PFSK-1 (cell line): ENCODE data around the gene CIP2A.

Experiments
- FOXP2 ChIP-seq: optimal IDR thresholded peaks from 2 replicates; pipeline ENCODE3; 2011; ENCODE audit warnings: borderline replicate concordance, control low read depth, inconsistent platforms; ENCODE audit not compliant: insufficient read depth; ENCODE audit errors: extremely low read length, extremely low read depth
- POLR2AphosphoS5 ChIP-seq: IDR thresholded peaks from 2 replicates; pipeline ENCODE4 v1.6.1; 2012; ENCODE audit warnings: low read depth, mild to moderate bottlenecking, control low read depth, low read length, moderate library complexity
- SIN3A ChIP-seq: IDR thresholded peaks from 2 replicates; pipeline ENCODE4 v1.6.1; 2012; ENCODE audit warnings: mild to moderate bottlenecking, low read length, moderate library complexity, borderline replicate concordance; ENCODE audit not compliant: insufficient read depth
- TAF1 ChIP-seq: IDR thresholded peaks from 2 replicates; pipeline ENCODE4 v1.6.1; 2012; ENCODE audit warnings: low read length, control low read depth, borderline replicate concordance; ENCODE audit not compliant: insufficient read depth
- TF ChIP-seq, protein P1 (sequence below), 2 experiments: IDR thresholded peaks; 2 replicates each; pipeline versions ENCODE4 v1.6.1 to v1.8.0; 2011 to 2012; ENCODE audit warnings: low read depth in 2 of 2, low read length in 2 of 2, control low read depth in 1 of 2, inconsistent platforms in 1 of 2, mild to moderate bottlenecking in 1 of 2, moderate library complexity in 1 of 2; ENCODE audit not compliant: insufficient read depth in 1 of 2

DNA sequence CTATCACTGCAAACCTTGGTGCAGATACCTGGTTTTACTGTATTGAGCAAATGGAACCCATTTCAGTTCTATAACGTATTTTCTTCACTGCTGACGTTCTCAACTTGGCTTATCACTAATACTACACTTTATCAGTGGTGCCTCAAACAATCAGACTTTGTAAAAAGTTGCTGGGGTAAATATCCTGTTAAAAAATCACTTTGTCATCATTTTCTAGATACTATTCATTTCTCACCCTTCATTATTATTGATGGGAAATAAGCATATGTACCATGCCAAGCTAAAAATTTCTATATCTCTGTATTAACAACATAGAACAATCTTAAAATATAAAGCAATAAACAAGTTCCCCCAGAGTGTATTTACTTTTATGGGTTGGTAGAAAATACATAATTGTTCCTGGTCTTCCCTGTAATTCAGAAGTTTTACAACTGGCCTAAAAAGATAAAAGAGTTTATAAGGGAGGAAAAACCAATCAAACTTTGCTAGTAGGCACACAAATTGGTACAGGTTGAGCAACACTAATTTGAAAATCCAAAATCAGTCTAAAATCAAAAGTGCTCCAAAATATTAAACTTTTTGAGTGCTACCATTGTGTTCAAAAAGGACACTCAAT lies 33.2 kb downstream of the CIP2A start:
- TF ChIP-seq POLR2AphosphoS5 (no peak), TAF1 (no peak), FOXP2 (no peak), SIN3A (no peak)
- TF ChIP-seq, protein P1, sequence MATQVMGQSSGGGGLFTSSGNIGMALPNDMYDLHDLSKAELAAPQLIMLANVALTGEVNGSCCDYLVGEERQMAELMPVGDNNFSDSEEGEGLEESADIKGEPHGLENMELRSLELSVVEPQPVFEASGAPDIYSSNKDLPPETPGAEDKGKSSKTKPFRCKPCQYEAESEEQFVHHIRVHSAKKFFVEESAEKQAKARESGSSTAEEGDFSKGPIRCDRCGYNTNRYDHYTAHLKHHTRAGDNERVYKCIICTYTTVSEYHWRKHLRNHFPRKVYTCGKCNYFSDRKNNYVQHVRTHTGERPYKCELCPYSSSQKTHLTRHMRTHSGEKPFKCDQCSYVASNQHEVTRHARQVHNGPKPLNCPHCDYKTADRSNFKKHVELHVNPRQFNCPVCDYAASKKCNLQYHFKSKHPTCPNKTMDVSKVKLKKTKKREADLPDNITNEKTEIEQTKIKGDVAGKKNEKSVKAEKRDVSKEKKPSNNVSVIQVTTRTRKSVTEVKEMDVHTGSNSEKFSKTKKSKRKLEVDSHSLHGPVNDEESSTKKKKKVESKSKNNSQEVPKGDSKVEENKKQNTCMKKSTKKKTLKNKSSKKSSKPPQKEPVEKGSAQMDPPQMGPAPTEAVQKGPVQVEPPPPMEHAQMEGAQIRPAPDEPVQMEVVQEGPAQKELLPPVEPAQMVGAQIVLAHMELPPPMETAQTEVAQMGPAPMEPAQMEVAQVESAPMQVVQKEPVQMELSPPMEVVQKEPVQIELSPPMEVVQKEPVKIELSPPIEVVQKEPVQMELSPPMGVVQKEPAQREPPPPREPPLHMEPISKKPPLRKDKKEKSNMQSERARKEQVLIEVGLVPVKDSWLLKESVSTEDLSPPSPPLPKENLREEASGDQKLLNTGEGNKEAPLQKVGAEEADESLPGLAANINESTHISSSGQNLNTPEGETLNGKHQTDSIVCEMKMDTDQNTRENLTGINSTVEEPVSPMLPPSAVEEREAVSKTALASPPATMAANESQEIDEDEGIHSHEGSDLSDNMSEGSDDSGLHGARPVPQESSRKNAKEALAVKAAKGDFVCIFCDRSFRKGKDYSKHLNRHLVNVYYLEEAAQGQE (IDR thresholded peaks at IDR 0.05; ENCODE audit: insufficient read depth in 1 of 2, low read depth in 2 of 2, low read length in 2 of 2) = no peak
